ENCODE results near the gene ARF6.

GRCh38 chr14:49944501-49944900 lies 51.6 kb downstream of the ARF6 start:
- no peak for TF ChIP-seq GATA2 (IDR thresholded peaks at IDR 0.05; ENCODE audit: low read depth, low read length)
- TF ChIP-seq GATA3 (IDR thresholded peaks at IDR 0.05; ENCODE audit: low read depth, low read length) = no peak
